Measurements from ENCODE around the gene FCER1G.

- TF ChIP-seq, protein P1, sequence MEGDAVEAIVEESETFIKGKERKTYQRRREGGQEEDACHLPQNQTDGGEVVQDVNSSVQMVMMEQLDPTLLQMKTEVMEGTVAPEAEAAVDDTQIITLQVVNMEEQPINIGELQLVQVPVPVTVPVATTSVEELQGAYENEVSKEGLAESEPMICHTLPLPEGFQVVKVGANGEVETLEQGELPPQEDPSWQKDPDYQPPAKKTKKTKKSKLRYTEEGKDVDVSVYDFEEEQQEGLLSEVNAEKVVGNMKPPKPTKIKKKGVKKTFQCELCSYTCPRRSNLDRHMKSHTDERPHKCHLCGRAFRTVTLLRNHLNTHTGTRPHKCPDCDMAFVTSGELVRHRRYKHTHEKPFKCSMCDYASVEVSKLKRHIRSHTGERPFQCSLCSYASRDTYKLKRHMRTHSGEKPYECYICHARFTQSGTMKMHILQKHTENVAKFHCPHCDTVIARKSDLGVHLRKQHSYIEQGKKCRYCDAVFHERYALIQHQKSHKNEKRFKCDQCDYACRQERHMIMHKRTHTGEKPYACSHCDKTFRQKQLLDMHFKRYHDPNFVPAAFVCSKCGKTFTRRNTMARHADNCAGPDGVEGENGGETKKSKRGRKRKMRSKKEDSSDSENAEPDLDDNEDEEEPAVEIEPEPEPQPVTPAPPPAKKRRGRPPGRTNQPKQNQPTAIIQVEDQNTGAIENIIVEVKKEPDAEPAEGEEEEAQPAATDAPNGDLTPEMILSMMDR (IDR thresholded peaks at IDR 0.05): no peak
- TF ChIP-seq EP300 (IDR thresholded peaks at IDR 0.05) (no peak), POLR2A (IDR thresholded peaks at IDR 0.05; ENCODE audit: low read depth) (no peak)
Measured at GRCh38 chr1:161188381-161188780, 26.7 kb upstream of the FCER1G start.
